AG04450 (cell line): ENCODE measurements around the gene ABLIM2. TPM values are rescaled to one million over a fixed set of nuclear protein-coding genes. Genes with fewer than 3 reads are reported as not detected.

ENCODE experiments used
- CTCF ChIA-PET: fragments of 300-600, 350-600 bp; formaldehyde crosslinking; extraction: SDS; loops from one replicate; lab custom pipeline; 2022; ENCODE audit warnings: antibody characterized with exemption, inconsistent platforms; lab: Charles Lee
- POLR2A ChIA-PET: fragments of 350-600 bp; formaldehyde crosslinking; extraction: SDS; loops from one replicate; lab custom pipeline; 2021; ENCODE audit warnings: antibody characterized with exemption, inconsistent platforms; lab: Yijun Ruan, JAX
- DNase-seq: peaks from one replicate; pipeline ENCODE4 v3.0.0-alpha.2; 2011; ENCODE audit warnings: low read depth, low spot score
- H3K27ac ChIP-seq: one replicate; pipeline ENCODE4 v1.5.1; 2012; ENCODE audit warnings: low read depth, low read length, control low read depth
- H3K27me3 ChIP-seq: one replicate; pipeline ENCODE4 v1.6.0; 2012; ENCODE audit warnings: low read length; ENCODE audit not compliant: control insufficient read depth, insufficient read depth
- H3K4me3 ChIP-seq: 2 replicates; pipeline ENCODE4 v1.5.1; 2011; ENCODE audit warnings: mild to moderate bottlenecking, low read depth, low read length, control low read depth
- H3K9me3 ChIP-seq: 2 replicates; pipeline ENCODE4 v1.5.1; 2012; ENCODE audit warnings: low read length; ENCODE audit not compliant: control insufficient read depth, insufficient read depth
- CTCF ChIP-seq: IDR thresholded peaks from 2 replicates; pipeline ENCODE4 v1.5.1; 2011; ENCODE audit warnings: low read depth, low read length, control low read depth, inconsistent platforms
- polyA plus RNA-seq: library from polyadenylated mRNA; depleted of rRNA; stranded (reverse); fragments of >200 nt; gene quantifications from 2 replicates; pipeline ENCODE4 v1.2.3, GENCODE V29; 2011

Gene ABLIM2
- polyA plus RNA-seq, 1 experiment, result not detected

- no peak for TF ChIP-seq CTCF
- H3K27me3 ChIP-seq, result peaks cover 58% of the 10 kb centered on the region
- no peak overlapping the region for H3K27ac ChIP-seq
- ChIA-PET POLR2A (no interaction called here), CTCF (no interaction called here)
- DNase-seq, result no peak
- H3K4me3 ChIP-seq, result no peak overlapping the region
- no peaks in the 10 kb centered on the region; the same call in 1 of the 2 replicates for H3K9me3 ChIP-seq
Measured at GRCh38 chr4:8023696-8024033, 134.9 kb downstream of the ABLIM2 start.

- CTCF ChIA-PET, result interaction anchor here (0.7 kb wide), 1 partner anchor 164 kb away, joined by 3 read pairs; no protein-coding TSS in a partner anchor
- POLR2A ChIA-PET, result no interaction called here
- Histone ChIP-seq H3K9me3 (no peaks in the 10 kb centered on the region; the same call in 1 of the 2 replicates), H3K27ac (no peak overlapping the region), H3K27me3 (peaks cover 57% of the 10 kb centered on the region), H3K4me3 (no peak overlapping the region)
- no peak for DNase-seq
- no peak for TF ChIP-seq CTCF
Measured at GRCh38 chr4:8022767-8023695, 135.6 kb downstream of the ABLIM2 start.

GRCh38 chr4:8021796-8022195, 136.8 kb downstream of the ABLIM2 start:
- POLR2A ChIA-PET, result no interaction called here
- TF ChIP-seq CTCF, result no peak
- Histone ChIP-seq H3K4me3 (no peak overlapping the region), H3K9me3 (no peaks in the 10 kb centered on the region; the same call in 1 of the 2 replicates), H3K27me3 (peaks cover 56% of the 10 kb centered on the region), H3K27ac (no peak overlapping the region)
- CTCF ChIA-PET, result no interaction called here
- DNase-seq, result no peak

- ChIA-PET CTCF (no interaction called here), POLR2A (no interaction called here)
- no peak for DNase-seq
- H3K9me3 ChIP-seq, result no peaks in the 10 kb centered on the region; the same call in 1 of the 2 replicates
- H3K4me3 ChIP-seq, result no peak overlapping the region
- peaks cover 61% of the 10 kb centered on the region for H3K27me3 ChIP-seq
- no peak overlapping the region for H3K27ac ChIP-seq
- no peak for TF ChIP-seq CTCF
Measured at GRCh38 chr4:8019396-8020365, 138.9 kb downstream of the ABLIM2 start.
